Prostate gland (tissue), 2 donors: ENCODE data around the gene TPCN1.

Experiments used
- POLR2AphosphoS5 ChIP-seq: sonication (generic); formaldehyde crosslinking; IDR thresholded peaks from one replicate; pipeline ENCODE4 v1.6.1; 2017; ENCODE audit warnings: antibody characterized with exemption
- TF ChIP-seq, protein P1 (sequence below), 4 experiments: fragments of 200-600 bp in 2 of 4; fragments of 450-650 bp in 2 of 4; sonication (generic) in 2 of 4; IDR thresholded peaks; 1 replicate in 3 of 4; 2 replicates in 1 of 4; pipeline ENCODE4 v1.5.1; 2016 to 2019; ENCODE audit warnings: antibody characterized with exemption in 4 of 4, mild to moderate bottlenecking in 2 of 4, moderate library complexity in 2 of 4

DNA sequence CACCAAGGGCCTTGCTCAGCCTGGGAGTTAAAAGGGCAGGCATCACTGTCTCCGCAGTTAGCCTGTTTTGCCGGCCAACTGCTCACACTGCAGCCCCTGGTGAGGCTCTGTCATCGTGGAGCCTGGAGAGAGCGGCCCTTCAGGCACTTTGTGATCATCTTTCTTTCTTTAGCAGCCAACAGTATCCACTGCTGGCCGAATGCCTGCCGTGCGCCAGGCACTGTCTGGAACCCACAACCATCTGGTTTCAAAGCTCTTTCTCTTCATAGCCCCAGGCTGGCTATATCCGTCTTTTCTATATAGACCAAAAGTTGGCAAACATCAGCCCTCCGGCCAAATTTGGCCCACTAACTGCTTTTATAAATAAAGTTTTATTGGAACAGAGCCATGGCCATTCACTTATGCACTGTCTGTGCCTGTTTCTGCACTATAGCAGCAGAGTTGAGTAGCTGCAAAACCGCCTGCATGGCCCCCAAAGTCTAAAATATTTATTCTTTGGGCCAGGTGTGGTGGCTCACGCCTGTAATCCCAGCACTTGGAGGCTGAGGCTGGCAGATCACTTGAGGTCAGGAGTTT, 84.1 kb downstream of the TPCN1 start:
- TF ChIP-seq, protein P1, sequence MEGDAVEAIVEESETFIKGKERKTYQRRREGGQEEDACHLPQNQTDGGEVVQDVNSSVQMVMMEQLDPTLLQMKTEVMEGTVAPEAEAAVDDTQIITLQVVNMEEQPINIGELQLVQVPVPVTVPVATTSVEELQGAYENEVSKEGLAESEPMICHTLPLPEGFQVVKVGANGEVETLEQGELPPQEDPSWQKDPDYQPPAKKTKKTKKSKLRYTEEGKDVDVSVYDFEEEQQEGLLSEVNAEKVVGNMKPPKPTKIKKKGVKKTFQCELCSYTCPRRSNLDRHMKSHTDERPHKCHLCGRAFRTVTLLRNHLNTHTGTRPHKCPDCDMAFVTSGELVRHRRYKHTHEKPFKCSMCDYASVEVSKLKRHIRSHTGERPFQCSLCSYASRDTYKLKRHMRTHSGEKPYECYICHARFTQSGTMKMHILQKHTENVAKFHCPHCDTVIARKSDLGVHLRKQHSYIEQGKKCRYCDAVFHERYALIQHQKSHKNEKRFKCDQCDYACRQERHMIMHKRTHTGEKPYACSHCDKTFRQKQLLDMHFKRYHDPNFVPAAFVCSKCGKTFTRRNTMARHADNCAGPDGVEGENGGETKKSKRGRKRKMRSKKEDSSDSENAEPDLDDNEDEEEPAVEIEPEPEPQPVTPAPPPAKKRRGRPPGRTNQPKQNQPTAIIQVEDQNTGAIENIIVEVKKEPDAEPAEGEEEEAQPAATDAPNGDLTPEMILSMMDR (IDR thresholded peaks at IDR 0.05) = no peak
- TF ChIP-seq POLR2AphosphoS5 = no peak
